Trophoblast cell (in vitro differentiated cells and primary cell): Measurements from ENCODE around the gene SIPA1L3.

Experiments used
- DNase-seq, 2 donors: peaks; one replicate each; pipeline ENCODE4 v3.0.0-alpha.2; 2016
- H2AFZ ChIP-seq: 2 replicates; pipeline ENCODE4 v1.6.1; 2013; ENCODE audit warnings: low read length, moderate library complexity, mild to moderate bottlenecking; ENCODE audit not compliant: insufficient read depth, poor library complexity
- H2AK5ac ChIP-seq: 2 replicates; pipeline ENCODE4 v1.6.1; 2013; ENCODE audit warnings: mild to moderate bottlenecking, low read length
- H2BK120ac ChIP-seq: 2 replicates; pipeline ENCODE4 v1.6.1; 2013; ENCODE audit warnings: low read length, mild to moderate bottlenecking, moderate library complexity; ENCODE audit not compliant: insufficient read depth, poor library complexity
- H2BK12ac ChIP-seq: 2 replicates; pipeline ENCODE4 v1.6.1; 2013; ENCODE audit warnings: mild to moderate bottlenecking, low read length, moderate library complexity
- H2BK5ac ChIP-seq: 2 replicates; pipeline ENCODE4 v1.6.1; 2013; ENCODE audit warnings: low read length, low read depth, moderate library complexity, mild to moderate bottlenecking; ENCODE audit not compliant: poor library complexity
- H3K14ac ChIP-seq: 2 replicates; pipeline ENCODE4 v1.6.1; 2013; ENCODE audit warnings: mild to moderate bottlenecking, low read length
- H3K18ac ChIP-seq: 2 replicates; pipeline ENCODE4 v1.6.1; 2013; ENCODE audit warnings: mild to moderate bottlenecking, low read length
- H3K23ac ChIP-seq: 2 replicates; pipeline ENCODE4 v1.6.1; 2013; ENCODE audit warnings: low read length
- H3K27ac ChIP-seq: 2 replicates; pipeline ENCODE4 v1.5.1; 2013; ENCODE audit warnings: low read depth, mild to moderate bottlenecking, inconsistent platforms, low read length, moderate library complexity
- H3K27me3 ChIP-seq: 2 replicates; pipeline ENCODE4 v1.6.1; 2013; ENCODE audit warnings: inconsistent platforms, mild to moderate bottlenecking, low read length, moderate library complexity; ENCODE audit not compliant: insufficient read depth
- H3K36me3 ChIP-seq, 2 experiments: 1 replicate in 1 of 2; 2 replicates in 1 of 2; pipeline ENCODE4 v1.6.1; 2013; ENCODE audit warnings: low read length in 2 of 2, mild to moderate bottlenecking in 2 of 2, moderate library complexity in 1 of 2; ENCODE audit not compliant: insufficient read depth in 2 of 2, control insufficient read depth in 1 of 2
- H3K4ac ChIP-seq: 2 replicates; pipeline ENCODE4 v1.6.1; 2013; ENCODE audit warnings: low read depth, mild to moderate bottlenecking, low read length, moderate library complexity
- H3K4me1 ChIP-seq, 2 experiments: 1 replicate in 1 of 2; 2 replicates in 1 of 2; pipeline ENCODE4 v1.6.1; 2013; ENCODE audit warnings: low read length in 2 of 2, mild to moderate bottlenecking in 2 of 2, moderate library complexity in 1 of 2; ENCODE audit not compliant: insufficient read depth in 2 of 2, control insufficient read depth in 1 of 2
- H3K4me2 ChIP-seq: 2 replicates; pipeline ENCODE4 v1.6.1; 2013; ENCODE audit warnings: inconsistent platforms, mild to moderate bottlenecking, low read length, moderate library complexity
- H3K4me3 ChIP-seq: 2 replicates; pipeline ENCODE4 v1.5.1; 2013; ENCODE audit warnings: mild to moderate bottlenecking, low read depth, low read length, inconsistent platforms
- H3K79me1 ChIP-seq: one replicate; pipeline ENCODE4 v1.6.1; 2013; ENCODE audit warnings: low read length
- H3K79me2 ChIP-seq: 2 replicates; pipeline ENCODE4 v1.6.1; 2013; ENCODE audit warnings: low read length, mild to moderate bottlenecking; ENCODE audit not compliant: control insufficient read depth, insufficient read depth, poor library complexity
- H3K9ac ChIP-seq: 2 replicates; pipeline ENCODE4 v1.6.1; 2013; ENCODE audit warnings: mild to moderate bottlenecking, low read length
- H3K9me3 ChIP-seq: 2 replicates; pipeline ENCODE4 v1.6.1; 2013; ENCODE audit warnings: low read depth, mild to moderate bottlenecking, control low read depth, inconsistent platforms, low read length; ENCODE audit not compliant: insufficient read depth
- H4K12ac ChIP-seq: 2 replicates; pipeline ENCODE4 v1.6.1; 2013; ENCODE audit warnings: low read depth, mild to moderate bottlenecking, low read length, moderate library complexity
- H4K8ac ChIP-seq: 2 replicates; pipeline ENCODE4 v1.6.1; 2013; ENCODE audit warnings: low read depth, mild to moderate bottlenecking, low read length, moderate library complexity
- H4K91ac ChIP-seq: one replicate; pipeline ENCODE4 v1.6.1; 2013; ENCODE audit warnings: low read depth, mild to moderate bottlenecking, low read length, moderate library complexity
- WGBS: extraction: QIAGEN DNeasy Blood & Tissue Kit; methylation state at CpG from one replicate; pipeline ENCODE4 v1.1.7; 2013; ENCODE audit warnings: missing lambda C conversion rate; ENCODE audit not compliant: insufficient read length, insufficient coverage; ENCODE audit errors: extremely low coverage; 5-methylcytosine and 5-hydroxymethylcytosine counted together

Gene SIPA1L3

GRCh38 chr19:38006361-38007045 is 99.5 kb downstream of the SIPA1L3 start:
- Histone ChIP-seq H3K4me2 (no peak overlapping the region), H3K23ac (no peak overlapping the region), H2AK5ac (no peak overlapping the region), H3K4ac (no peak overlapping the region), H3K9ac (no peak overlapping the region), H4K91ac (no peak overlapping the region), H3K79me1 (peaks cover 11% of the 10 kb centered on the region), H4K12ac (no peak overlapping the region), H3K18ac (no peak overlapping the region), H3K27ac (no peak overlapping the region), H2BK120ac (no peak overlapping the region), H4K8ac (no peak overlapping the region), H3K4me1 (peaks cover 18% of the 10 kb centered on the region in 2 experiments), H2AFZ (no peak overlapping the region), H3K79me2 (peaks cover 2% of the 10 kb centered on the region), H3K14ac (no peak overlapping the region), H2BK5ac (no peak overlapping the region), H3K27me3 (no peaks in the 10 kb centered on the region), H3K4me3 (no peak overlapping the region), H3K36me3 (no peaks in the 10 kb centered on the region), H3K9me3 (no peaks in the 10 kb centered on the region), H2BK12ac (no peak overlapping the region)
- DNase-seq: no peak
- WGBS: no CpG with 5 or more reads among the region's 20 CpGs

- no peaks in the 10 kb centered on the region for H3K27me3 ChIP-seq
- no peak overlapping the region for H4K91ac ChIP-seq
- H2AFZ ChIP-seq: no peak overlapping the region
- H2BK12ac ChIP-seq: no peak overlapping the region
- H2BK120ac ChIP-seq: no peak overlapping the region
- no peak overlapping the region for H3K4ac ChIP-seq
- H2AK5ac ChIP-seq: no peak overlapping the region
- no peaks in the 10 kb centered on the region for H3K9me3 ChIP-seq
- no peak for DNase-seq
- H2BK5ac ChIP-seq: no peak overlapping the region
- H3K27ac ChIP-seq: no peak overlapping the region
- no peaks in the 10 kb centered on the region for H3K79me2 ChIP-seq
- no CpG with 5 or more reads among the region's 9 CpGs for WGBS
- H3K36me3 ChIP-seq: peaks cover 0 to 2% of the 10 kb centered on the region in 2 experiments
- no peak overlapping the region for H3K9ac ChIP-seq
- no peak overlapping the region for H3K23ac ChIP-seq
- H3K18ac ChIP-seq: no peak overlapping the region
- H3K4me3 ChIP-seq: no peak overlapping the region
- no peak overlapping the region for H3K4me2 ChIP-seq
- peaks cover 2% of the 10 kb centered on the region for H3K79me1 ChIP-seq
- H4K8ac ChIP-seq: no peak overlapping the region
- H4K12ac ChIP-seq: no peak overlapping the region
- H3K14ac ChIP-seq: no peak overlapping the region
- peaks cover 11% of the 10 kb centered on the region in 2 experiments for H3K4me1 ChIP-seq
These were observed 102.7 kb downstream of the SIPA1L3 start for GRCh38 chr19:38009650-38010242.

- Histone ChIP-seq H3K79me2 (no peaks in the 10 kb centered on the region), H3K14ac (no peak overlapping the region), H3K18ac (no peak overlapping the region), H3K23ac (no peak overlapping the region), H4K12ac (no peak overlapping the region), H3K36me3 (peaks cover 0 to 2% of the 10 kb centered on the region in 2 experiments), H3K9ac (no peak overlapping the region), H2AK5ac (no peak overlapping the region), H4K8ac (no peak overlapping the region), H2AFZ (no peak overlapping the region), H3K27ac (no peak overlapping the region), H2BK5ac (no peak overlapping the region), H3K4me2 (no peak overlapping the region), H3K9me3 (no peaks in the 10 kb centered on the region), H2BK12ac (no peak overlapping the region), H3K4me1 (peaks cover 9 to 15% of the 10 kb centered on the region in 2 experiments), H3K4me3 (no peak overlapping the region), H3K4ac (no peak overlapping the region), H3K27me3 (no peaks in the 10 kb centered on the region), H3K79me1 (peaks cover 7% of the 10 kb centered on the region), H2BK120ac (no peak overlapping the region), H4K91ac (no peak overlapping the region)
- DNase-seq: no peak
- WGBS: no CpG with 5 or more reads among the region's 3 CpGs
These were observed 104.4 kb downstream of the SIPA1L3 start for GRCh38 chr19:38011426-38011825.

- Histone ChIP-seq H3K9ac (no peak overlapping the region), H3K27me3 (no peaks in the 10 kb centered on the region), H3K18ac (peak overlapping the region; percentile 49), H3K4me2 (no peak overlapping the region), H3K14ac (no peak overlapping the region), H3K4ac (no peak overlapping the region), H2BK5ac (no peak overlapping the region), H4K8ac (no peak overlapping the region), H2BK120ac (no peak overlapping the region), H3K79me2 (no peaks in the 10 kb centered on the region), H3K4me3 (no peak overlapping the region), H4K91ac (no peak overlapping the region), H3K9me3 (no peaks in the 10 kb centered on the region), H3K27ac (no peak overlapping the region), H2AK5ac (no peak overlapping the region), H3K23ac (no peak overlapping the region), H4K12ac (no peak overlapping the region), H2AFZ (no peak overlapping the region), H3K4me1 (peaks cover 9 to 15% of the 10 kb centered on the region in 2 experiments), H3K79me1 (peaks cover 7% of the 10 kb centered on the region), H3K36me3 (peaks cover 0 to 2% of the 10 kb centered on the region in 2 experiments), H2BK12ac (peak overlapping the region; percentile 39)
- DNase-seq: no peak
- WGBS: no CpG with 5 or more reads among the region's 5 CpGs
These were observed 105.3 kb downstream of the SIPA1L3 start for GRCh38 chr19:38012290-38012689.
